NK-92 (cell line): Measurements from ENCODE around the gene NR0B2.
"Not testable (repeated sequence)": the region's sequence is repeated elsewhere in the genome, so short reads cannot be mapped to it uniquely, and the experiment has no call there.

Experiments used
- DNase-seq: peaks from one replicate; lab custom pipeline; 2025; ENCODE audit not compliant: unreplicated experiment; lab: John Stamatoyannopoulos, UW

NR0B2 gene

DNA sequence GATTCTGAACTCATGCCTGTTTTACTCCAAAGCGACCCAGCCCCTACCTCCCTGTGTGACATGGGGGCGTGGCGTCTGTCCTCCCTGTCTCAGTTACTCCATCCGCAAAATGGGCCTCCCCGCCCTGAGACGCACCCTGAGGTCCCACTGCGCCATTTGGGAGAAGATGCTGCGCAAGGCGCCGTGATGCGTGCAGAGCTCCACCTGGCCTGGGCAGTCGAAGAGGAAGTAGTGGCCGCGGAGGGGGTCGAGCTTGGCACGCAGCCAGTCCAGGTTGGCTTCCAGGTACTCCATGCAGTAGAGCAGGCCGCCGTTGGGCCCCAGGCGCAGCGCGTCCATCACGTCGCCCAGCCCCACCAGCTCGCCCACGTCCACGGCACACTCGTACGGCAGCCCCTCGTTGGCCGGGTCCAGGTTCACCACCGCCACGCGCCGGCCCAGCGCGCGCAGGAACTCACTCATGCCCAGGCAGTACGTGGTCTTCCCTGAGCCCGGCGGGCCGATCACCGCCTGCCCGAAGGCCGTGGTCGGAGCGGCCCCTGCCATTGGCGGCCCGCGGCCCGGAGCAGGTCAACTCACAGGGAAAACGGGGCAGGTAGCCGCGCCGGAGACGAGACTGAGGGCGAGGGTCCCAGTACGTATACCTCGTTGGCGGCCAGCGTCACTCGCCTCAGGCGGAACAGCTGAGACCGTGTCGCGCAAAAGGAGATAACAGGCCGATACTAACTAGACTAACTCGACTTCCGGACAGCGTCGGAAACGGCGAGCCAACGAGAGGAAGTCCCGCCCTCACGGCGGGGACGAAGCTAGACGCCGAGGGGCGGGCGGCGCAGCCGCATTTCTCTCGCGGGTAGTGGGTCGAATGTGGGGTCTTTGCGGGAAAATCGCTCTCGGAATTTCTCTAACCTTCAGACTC, 24.0 kb downstream of the NR0B2 start, which contains the start of gene GPN2:
Gene GPN2 (minus strand): TSS at position 733 of the 916 bp plus-strand sequence. CDS start 187 bp downstream, at position 546.
- no peak for DNase-seq

DNA sequence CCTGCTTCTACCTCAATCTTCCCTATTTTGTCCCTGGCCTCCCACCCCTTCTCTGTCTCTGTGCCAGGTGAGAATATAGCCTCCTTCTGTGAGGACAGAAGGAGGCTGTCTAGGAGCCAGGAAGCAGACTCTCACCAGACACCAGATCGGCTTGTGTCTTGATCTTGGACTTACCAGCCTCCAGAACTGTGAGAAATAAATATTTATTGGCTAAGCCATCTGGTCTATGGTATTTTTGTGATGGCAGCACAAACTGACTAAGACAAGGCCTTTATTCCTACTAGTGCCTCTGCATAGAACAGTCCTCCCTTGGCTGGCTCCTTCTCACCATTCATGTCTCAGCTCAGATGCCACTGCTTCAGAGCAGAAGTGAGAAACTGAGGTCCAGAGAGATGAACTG, 25.5 kb downstream of the NR0B2 start:
- no peak for DNase-seq

GRCh38 chr1:26887125-26887524, 26.6 kb downstream of the NR0B2 start:
- no peak for DNase-seq

DNA sequence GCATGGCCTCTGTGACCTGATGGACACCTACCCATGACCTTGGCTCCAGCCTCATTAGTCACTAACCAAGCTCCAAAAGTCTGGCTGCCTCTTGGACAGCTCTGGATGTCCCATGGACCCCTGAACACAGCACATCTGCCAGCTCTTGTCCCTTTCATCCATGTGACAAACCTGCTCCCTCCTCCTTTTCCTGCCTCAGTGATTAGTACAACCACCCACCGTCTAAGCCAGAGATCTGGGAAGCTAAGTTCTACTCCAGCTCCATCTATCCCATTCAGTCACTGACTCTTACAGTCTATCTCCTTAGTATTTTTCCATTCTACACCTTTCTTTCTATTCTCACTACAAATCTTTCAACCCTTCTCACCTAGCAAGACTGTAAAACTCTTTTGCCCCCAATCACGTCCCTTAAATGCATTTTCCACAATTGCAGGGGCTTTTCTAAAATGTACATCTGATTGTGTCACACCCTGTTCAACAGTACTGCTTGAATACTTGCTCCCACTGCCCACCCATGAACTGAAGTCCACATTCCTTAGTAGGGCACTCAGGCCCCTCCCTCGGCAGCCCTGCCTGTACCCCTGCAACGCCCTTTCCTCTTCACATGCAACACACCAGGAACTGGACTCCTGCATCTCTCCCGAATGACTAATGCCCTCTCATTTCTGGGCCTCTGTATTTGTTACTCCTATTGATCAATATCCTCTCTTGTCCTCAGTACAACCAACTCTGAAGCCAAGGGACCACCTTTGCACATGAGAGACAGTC, 30.9 kb downstream of the NR0B2 start:
- no peak for DNase-seq

DNA sequence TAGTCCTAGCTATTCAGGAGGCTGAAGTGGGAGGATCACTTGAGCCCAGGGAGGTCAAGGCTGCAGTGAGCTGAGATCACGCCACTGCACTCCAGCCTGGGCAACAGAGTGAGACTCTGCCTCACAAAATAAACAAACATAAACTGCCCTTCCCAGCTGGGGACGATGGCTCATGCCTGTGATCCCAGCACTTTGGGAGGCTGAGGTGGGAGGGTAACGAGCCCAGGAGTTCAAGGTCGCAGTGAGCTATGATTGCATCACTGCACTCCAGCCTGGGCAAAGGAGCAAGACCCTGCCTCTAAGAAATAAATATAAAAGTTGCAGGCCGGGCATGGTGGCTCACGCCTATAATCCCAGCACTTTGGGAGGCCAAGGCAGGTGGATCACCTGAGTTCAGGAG, 32.2 kb downstream of the NR0B2 start:
- DNase-seq = not testable (repeated sequence)

GRCh38 chr1:26879793-26880192, 34.0 kb downstream of the NR0B2 start:
- DNase-seq = no peak

- DNase-seq = no peak
Observed at GRCh38 chr1:26877326-26877725, 36.4 kb downstream of the NR0B2 start.

GRCh38 chr1:26874896-26875295, 38.9 kb downstream of the NR0B2 start:
- no peak for DNase-seq

- DNase-seq = not testable (repeated sequence)
Observed at GRCh38 chr1:26873097-26873496, 40.7 kb downstream of the NR0B2 start.

DNA sequence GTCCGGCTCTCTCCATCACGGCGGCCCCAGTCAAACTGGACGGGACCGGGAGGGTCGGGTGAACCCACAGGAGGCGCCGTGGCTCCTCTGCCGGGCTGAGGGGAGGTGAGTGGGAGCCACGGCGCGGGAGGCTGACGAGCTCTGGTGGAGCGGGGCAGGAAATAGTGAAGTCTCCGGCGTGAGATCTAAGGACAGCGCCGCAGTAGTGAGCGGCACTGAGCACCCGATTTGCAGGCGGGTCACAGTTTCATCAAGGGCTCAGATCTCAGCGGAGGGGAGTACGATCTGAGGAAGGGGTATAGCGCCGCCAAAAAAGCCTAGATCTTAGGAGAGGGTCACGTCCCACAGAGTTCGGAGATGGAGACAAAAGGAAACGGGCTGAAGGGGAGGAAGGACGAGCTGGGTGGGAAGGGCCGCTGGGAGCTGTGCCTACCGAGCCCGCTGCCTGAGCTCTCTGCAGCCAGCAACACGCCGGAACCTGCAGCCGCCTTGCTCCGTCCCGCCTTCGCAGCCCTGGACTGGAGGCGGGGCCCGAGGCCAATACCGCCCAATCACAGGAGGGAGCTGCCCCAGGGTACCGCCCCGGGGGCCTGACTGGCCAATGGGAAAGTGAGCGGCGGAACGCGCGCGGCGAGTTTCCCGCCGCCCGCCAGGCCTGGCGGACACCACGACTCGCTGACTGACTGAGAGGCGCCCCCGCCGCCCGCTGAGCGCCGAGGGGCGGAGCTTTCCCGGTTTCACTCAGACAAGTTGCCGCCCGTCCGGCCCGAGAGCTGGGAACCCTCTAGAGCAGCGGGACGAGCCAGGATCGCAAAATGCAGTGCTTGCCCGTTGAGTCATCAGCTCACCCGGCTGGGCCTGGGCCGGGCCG, 48.9 kb downstream of the NR0B2 start:
- peak; percentile 57 for DNase-seq

DNA sequence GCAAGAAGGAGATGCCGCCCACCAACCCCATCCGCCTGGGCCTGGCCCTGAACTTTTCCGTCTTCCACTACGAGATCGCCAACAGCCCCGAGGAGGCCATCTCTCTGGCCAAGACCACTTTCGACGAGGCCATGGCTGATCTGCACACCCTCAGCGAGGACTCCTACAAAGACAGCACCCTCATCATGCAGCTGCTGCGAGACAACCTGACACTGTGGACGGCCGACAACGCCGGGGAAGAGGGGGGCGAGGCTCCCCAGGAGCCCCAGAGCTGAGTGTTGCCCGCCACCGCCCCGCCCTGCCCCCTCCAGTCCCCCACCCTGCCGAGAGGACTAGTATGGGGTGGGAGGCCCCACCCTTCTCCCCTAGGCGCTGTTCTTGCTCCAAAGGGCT, 50.1 kb downstream of the NR0B2 start:
- DNase-seq = no peak

GRCh38 chr1:26862781-26863684, 50.7 kb downstream of the NR0B2 start, which contains the start of gene SFN:
Gene SFN (plus strand): TSS chr1:26863149. CDS start chr1:26863213, 64 bp downstream.
- DNase-seq = no peak

- no peak for DNase-seq
Observed at GRCh38 chr1:26861889-26862378, 51.8 kb downstream of the NR0B2 start.
